Hepatocyte (in vitro differentiated cells): ENCODE measurements around the gene SPATS1. TPM values are rescaled to one million over a fixed set of nuclear protein-coding genes. Genes with fewer than 3 reads are reported as not detected.

Experiments
- DNase-seq: peaks from one replicate; pipeline ENCODE4 v3.0.0-alpha.2; 2016; ENCODE audit warnings: low spot score
- H2AFZ ChIP-seq: fragments of 200-600 bp; sonication (generic); 2 replicates; pipeline ENCODE4 v1.6.0; 2016; ENCODE audit warnings: antibody characterized with exemption, mild to moderate bottlenecking
- H3K27ac ChIP-seq: fragments of 200-600 bp; sonication (generic); 2 replicates; pipeline ENCODE4 v1.5.1; 2016; ENCODE audit warnings: mild to moderate bottlenecking
- H3K27me3 ChIP-seq: fragments of 200-600 bp; sonication (generic); 2 replicates; pipeline ENCODE4 v1.6.1; 2016
- H3K36me3 ChIP-seq: fragments of 200-600 bp; sonication (generic); replicated peaks from 2 replicates; pipeline ENCODE4 v1.5.1; 2016; ENCODE audit warnings: low read depth; ENCODE audit not compliant: insufficient read depth
- H3K4me1 ChIP-seq: fragments of 200-600 bp; sonication (generic); 2 replicates; pipeline ENCODE4 v1.5.1; 2016; ENCODE audit warnings: mild to moderate bottlenecking, moderate library complexity; ENCODE audit not compliant: insufficient read depth
- H3K4me2 ChIP-seq: fragments of 200-600 bp; sonication (generic); 2 replicates; pipeline ENCODE4 v1.6.0; 2016
- H3K4me3 ChIP-seq: fragments of 200-600 bp; sonication (generic); 2 replicates; pipeline ENCODE4 v1.5.1; 2016; ENCODE audit warnings: mild to moderate bottlenecking
- H3K79me2 ChIP-seq: fragments of 200-600 bp; sonication (generic); 2 replicates; pipeline ENCODE4 v1.6.0; 2017; ENCODE audit warnings: mild to moderate bottlenecking
- H3K9me2 ChIP-seq: fragments of 200-600 bp; sonication (generic); replicated peaks from 2 replicates; pipeline ENCODE4 v1.6.0; 2017; ENCODE audit warnings: mild to moderate bottlenecking; ENCODE audit not compliant: insufficient read depth
- H3K9me3 ChIP-seq: fragments of 200-600 bp; sonication (generic); 2 replicates; pipeline ENCODE4 v1.5.1; 2016; ENCODE audit warnings: low read depth, mild to moderate bottlenecking
- H4K20me1 ChIP-seq: fragments of 200-600 bp; sonication (generic); 2 replicates; pipeline ENCODE4 v1.6.0; 2016; ENCODE audit warnings: mild to moderate bottlenecking; ENCODE audit not compliant: insufficient read depth, poor library complexity, severe bottlenecking
- EZH2 ChIP-seq: fragments of 200-600 bp; sonication (generic); IDR thresholded peaks from 2 replicates; pipeline ENCODE4 v1.6.1; 2016; ENCODE audit warnings: antibody characterized with exemption, mild to moderate bottlenecking, borderline replicate concordance
- EZH2phosphoT487 ChIP-seq: fragments of 200-600 bp; sonication (generic); IDR thresholded peaks from one replicate; pipeline ENCODE4 v1.6.1; 2018; ENCODE audit warnings: antibody characterized with exemption, mild to moderate bottlenecking, low read depth, moderate library complexity; ENCODE audit not compliant: unreplicated experiment, severe bottlenecking
- WGBS: methylation state at CpG from one replicate; pipeline ENCODE4 v1.1.6; 2016; ENCODE audit warnings: low lambda C conversion rate; ENCODE audit errors: missing lambda C conversion rate; 5-methylcytosine and 5-hydroxymethylcytosine counted together
- polyA plus RNA-seq: library from polyadenylated mRNA; unstranded; fragments of >200 nt; fragmentation: Nextera tagmentation; extraction: Ambion mirVana; gene quantifications from 2 replicates; pipeline ENCODE4 v1.2.1, GENCODE V29; 2016
- total RNA-seq: library from RNA; depleted of rRNA; stranded (reverse); fragments of >200 nt; gene quantifications from 2 replicates; pipeline ENCODE4 v1.2.3, GENCODE V29; 2014
- TF ChIP-seq, protein P1 (sequence below): fragments of 200-600 bp; sonication (generic); IDR thresholded peaks from 2 replicates; pipeline ENCODE4 v1.5.1; 2016; ENCODE audit warnings: antibody characterized with exemption, mild to moderate bottlenecking; ENCODE audit not compliant: poor library complexity

SPATS1 gene
- total RNA-seq (not detected in 2 replicates), polyA plus RNA-seq (not detected in 2 replicates)

DNA sequence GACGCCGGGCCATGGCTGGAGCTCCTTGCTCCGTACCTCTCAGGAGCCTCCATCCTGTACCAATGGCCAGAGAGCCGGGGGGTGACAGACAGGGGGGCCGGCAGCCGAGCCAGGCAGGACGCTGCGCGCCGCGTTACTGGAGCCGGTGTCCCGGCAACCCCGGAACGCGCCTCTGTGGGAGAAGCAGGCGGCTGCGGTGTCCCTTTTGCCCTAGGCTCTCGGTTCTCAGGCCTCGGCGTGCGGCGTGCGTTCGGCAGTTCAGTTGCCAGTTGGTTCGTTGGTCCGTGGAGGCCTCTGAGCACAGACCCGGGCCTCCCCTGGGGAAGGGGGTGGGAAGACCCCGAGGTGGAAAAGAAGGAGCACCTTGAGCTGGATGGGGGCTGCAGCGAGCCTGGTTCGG, at the start of gene SPATS1:
Gene SPATS1 (plus strand): TSS at position 162 of the 400 bp plus-strand sequence. CDS start 446 bp downstream, outside the sequence.
- peak; percentile 14 for DNase-seq
- TF ChIP-seq EZH2: no peak
- no peak for TF ChIP-seq EZH2phosphoT487
- TF ChIP-seq, protein P1, sequence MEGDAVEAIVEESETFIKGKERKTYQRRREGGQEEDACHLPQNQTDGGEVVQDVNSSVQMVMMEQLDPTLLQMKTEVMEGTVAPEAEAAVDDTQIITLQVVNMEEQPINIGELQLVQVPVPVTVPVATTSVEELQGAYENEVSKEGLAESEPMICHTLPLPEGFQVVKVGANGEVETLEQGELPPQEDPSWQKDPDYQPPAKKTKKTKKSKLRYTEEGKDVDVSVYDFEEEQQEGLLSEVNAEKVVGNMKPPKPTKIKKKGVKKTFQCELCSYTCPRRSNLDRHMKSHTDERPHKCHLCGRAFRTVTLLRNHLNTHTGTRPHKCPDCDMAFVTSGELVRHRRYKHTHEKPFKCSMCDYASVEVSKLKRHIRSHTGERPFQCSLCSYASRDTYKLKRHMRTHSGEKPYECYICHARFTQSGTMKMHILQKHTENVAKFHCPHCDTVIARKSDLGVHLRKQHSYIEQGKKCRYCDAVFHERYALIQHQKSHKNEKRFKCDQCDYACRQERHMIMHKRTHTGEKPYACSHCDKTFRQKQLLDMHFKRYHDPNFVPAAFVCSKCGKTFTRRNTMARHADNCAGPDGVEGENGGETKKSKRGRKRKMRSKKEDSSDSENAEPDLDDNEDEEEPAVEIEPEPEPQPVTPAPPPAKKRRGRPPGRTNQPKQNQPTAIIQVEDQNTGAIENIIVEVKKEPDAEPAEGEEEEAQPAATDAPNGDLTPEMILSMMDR: no peak
- Histone ChIP-seq H3K27me3 (peaks cover 39% of the 10 kb centered on the region), H3K27ac (no peak within 1 kb of the TSS), H3K79me2 (no peaks in the 10 kb centered on the region), H3K4me2 (peak within 1 kb of the TSS; percentile 65), H3K4me1 (no peaks in the 10 kb centered on the region), H3K9me3 (no peaks in the 10 kb centered on the region), H4K20me1 (no peaks in the 10 kb centered on the region), H3K4me3 (no peak within 1 kb of the TSS), H2AFZ (peak within 1 kb of the TSS; percentile 15), H3K36me3 (no peaks in the 10 kb centered on the region), H3K9me2 (no peaks in the 10 kb centered on the region)
- WGBS: 48% methylated on average over 31 of the region's 31 CpGs

GRCh38 chr6:44292661-44293365, 49.6 kb upstream of the SPATS1 start:
- Histone ChIP-seq H3K4me3 (no peak overlapping the region), H3K4me2 (no peak overlapping the region), H3K27ac (no peak overlapping the region), H4K20me1 (no peaks in the 10 kb centered on the region), H3K79me2 (no peaks in the 10 kb centered on the region), H2AFZ (no peak overlapping the region), H3K4me1 (peaks cover 2% of the 10 kb centered on the region), H3K36me3 (no peaks in the 10 kb centered on the region), H3K9me3 (no peaks in the 10 kb centered on the region), H3K27me3 (peaks cover 79% of the 10 kb centered on the region), H3K9me2 (no peaks in the 10 kb centered on the region)
- no peak for DNase-seq
- TF ChIP-seq EZH2: no peak
- TF ChIP-seq EZH2phosphoT487: no peak
- TF ChIP-seq, protein P1: no peak
- WGBS: 87% methylated on average over 4 of the region's 4 CpGs

DNA sequence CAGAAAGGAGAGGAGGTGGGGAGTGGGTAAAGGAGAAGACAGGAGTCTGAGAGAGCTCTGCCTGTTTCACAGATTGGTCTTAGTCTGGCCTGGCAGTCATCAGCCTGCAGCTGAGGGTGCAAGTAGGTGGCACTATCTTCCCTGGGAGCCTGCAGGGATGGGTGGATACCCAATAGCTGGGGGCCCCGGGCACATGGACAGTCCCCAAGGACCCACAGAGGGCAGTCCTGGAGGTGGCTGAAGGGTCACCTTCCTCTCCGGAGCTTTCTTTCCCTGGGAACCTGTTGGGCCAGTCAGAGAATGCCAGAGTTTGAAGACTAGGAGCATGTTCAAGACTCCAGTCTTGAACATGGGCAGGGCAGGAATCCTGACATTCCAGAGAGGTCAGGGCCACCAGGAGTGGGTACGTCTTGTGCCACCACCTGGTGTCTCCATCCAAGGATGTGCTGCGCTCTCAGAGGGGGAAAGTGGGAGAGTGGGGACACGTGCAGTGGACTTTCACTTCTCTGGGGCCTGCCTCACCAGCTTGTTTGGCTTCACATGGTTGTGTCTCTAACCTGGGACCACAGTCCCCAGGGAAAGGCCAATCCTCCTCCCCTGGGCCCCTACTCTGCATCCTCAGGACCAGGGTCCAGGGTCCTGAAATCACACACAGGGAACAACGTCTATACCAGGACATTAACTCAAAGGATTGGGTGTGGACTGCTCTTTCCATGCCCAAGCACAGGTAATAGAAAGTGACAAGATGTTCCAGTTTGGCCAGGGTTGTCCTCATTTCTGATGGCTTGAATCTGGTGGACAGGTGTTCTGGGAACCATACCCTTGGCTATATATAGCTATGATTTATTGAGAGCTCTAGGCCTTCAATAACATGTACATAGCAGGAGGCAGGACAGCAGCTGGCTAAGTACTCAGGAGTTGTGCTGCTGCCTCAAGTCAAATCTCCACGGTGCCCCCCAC, 47.3 kb upstream of the SPATS1 start:
- H3K4me3 ChIP-seq: no peak overlapping the region
- H3K27ac ChIP-seq: no peak overlapping the region
- no peaks in the 10 kb centered on the region for H3K9me3 ChIP-seq
- H3K4me2 ChIP-seq: no peak overlapping the region
- H3K36me3 ChIP-seq: no peaks in the 10 kb centered on the region
- 76% methylated on average over 7 of the region's 7 CpGs for WGBS
- peaks cover 3% of the 10 kb centered on the region for H3K4me1 ChIP-seq
- no peak overlapping the region for H2AFZ ChIP-seq
- H3K79me2 ChIP-seq: no peaks in the 10 kb centered on the region
- no peak for DNase-seq
- TF ChIP-seq, protein P1: no peak
- TF ChIP-seq EZH2 (no peak), EZH2phosphoT487 (no peak)
- no peaks in the 10 kb centered on the region for H4K20me1 ChIP-seq
- no peaks in the 10 kb centered on the region for H3K9me2 ChIP-seq
- peaks cover 76% of the 10 kb centered on the region for H3K27me3 ChIP-seq
